Measurements from ENCODE around the gene PHF10.

Gene PHF10

GRCh38 chr6:169659820-169660610 is 64.3 kb downstream of the PHF10 start:
- Histone ChIP-seq H3K27ac (no peak overlapping the region), H3K27me3 (no peaks in the 10 kb centered on the region), H3K4me1 (ENCODE audit: control insufficient read depth in 1 of 2, insufficient read depth in 1 of 2, low read depth in 1 of 2, low read length in 1 of 2) (peaks cover 4% of the 10 kb centered on the region in 2 experiments), H3K4me3 (ENCODE audit: low read depth in 1 of 2, low read length in 1 of 2) (no peak overlapping the region), H3K9me3 (no peaks in the 10 kb centered on the region), H3K36me3 (no peaks in the 10 kb centered on the region)
- no peak for TF ChIP-seq CTCF (IDR thresholded peaks at IDR 0.05)

- Histone ChIP-seq H3K4me1 (ENCODE audit: control insufficient read depth in 1 of 2, insufficient read depth in 1 of 2, low read depth in 1 of 2, low read length in 1 of 2) (peaks cover 6 to 7% of the 10 kb centered on the region in 2 experiments), H3K36me3 (no peaks in the 10 kb centered on the region), H3K9me3 (no peaks in the 10 kb centered on the region), H3K27me3 (no peaks in the 10 kb centered on the region), H3K27ac (no peak overlapping the region), H3K4me3 (ENCODE audit: low read depth in 1 of 2, low read length in 1 of 2) (no peak overlapping the region)
- no peak for TF ChIP-seq CTCF (IDR thresholded peaks at IDR 0.05)
Observed at GRCh38 chr6:169657284-169657610, 67.1 kb downstream of the PHF10 start.

- no peaks in the 10 kb centered on the region for H3K27me3 ChIP-seq
- no peaks in the 10 kb centered on the region for H3K36me3 ChIP-seq
- no peaks in the 10 kb centered on the region for H3K9me3 ChIP-seq
- no peak for TF ChIP-seq CTCF (IDR thresholded peaks at IDR 0.05)
- H3K4me3 ChIP-seq (ENCODE audit: low read depth in 1 of 2, low read length in 1 of 2): no peak overlapping the region
- H3K4me1 ChIP-seq (ENCODE audit: control insufficient read depth in 1 of 2, insufficient read depth in 1 of 2, low read depth in 1 of 2, low read length in 1 of 2): peaks cover 6 to 7% of the 10 kb centered on the region in 2 experiments
- H3K27ac ChIP-seq: no peak overlapping the region
Observed at GRCh38 chr6:169656546-169657283, 67.6 kb downstream of the PHF10 start.

- Histone ChIP-seq H3K4me1 (ENCODE audit: control insufficient read depth in 1 of 2, insufficient read depth in 1 of 2, low read depth in 1 of 2, low read length in 1 of 2) (peaks cover 6 to 7% of the 10 kb centered on the region in 2 experiments), H3K36me3 (no peaks in the 10 kb centered on the region), H3K4me3 (ENCODE audit: low read depth in 1 of 2, low read length in 1 of 2) (peak overlapping the region; percentile 40 to 45), H3K9me3 (no peaks in the 10 kb centered on the region), H3K27me3 (no peaks in the 10 kb centered on the region), H3K27ac (no peak overlapping the region)
- no peak for TF ChIP-seq CTCF (IDR thresholded peaks at IDR 0.05)
Observed at GRCh38 chr6:169654598-169655391, 69.5 kb downstream of the PHF10 start.

Data from neutrophil (primary cell).